Endothelial cell of umbilical vein (primary cell): Measurements from ENCODE around the gene INPP5J. TPM values are rescaled to one million over a fixed set of nuclear protein-coding genes. Genes with fewer than 3 reads are reported as not detected.

Source experiments
- BruUV-seq: library from RNA; stranded (reverse); fragments of 400-500 nt; replicated peaks from 2 replicates; lab custom pipeline; 2021; lab: Mats Ljungman, UMichigan
- CTCF ChIA-PET: fragments of 300-600, 350-600 bp; sonication (Branson Sonifier 250); formaldehyde crosslinking; loops from one replicate; lab custom pipeline; 2021; ENCODE audit warnings: antibody characterized with exemption, inconsistent platforms; lab: Charles Lee
- POLR2A ChIA-PET: fragments of 300-600, 350-600 bp; sonication (Branson Sonifier 250); formaldehyde crosslinking; loops from one replicate; lab custom pipeline; 2021; ENCODE audit warnings: antibody characterized with exemption, inconsistent platforms; lab: Charles Lee
- DNase-seq: peaks from one replicate; pipeline ENCODE4 v3.0.0-alpha.2; 2011; ENCODE audit warnings: low read depth, low spot score
- FAIRE-seq: peaks from 2 replicates; lab custom pipeline; 2011; peaks lifted over from hg19 to GRCh38; lab: Jason Lieb, UNC
- H2AFZ ChIP-seq: 2 replicates; pipeline ENCODE4 v1.6.0; 2012; ENCODE audit warnings: low read depth, low read length, control low read depth, inconsistent platforms
- H3K27ac ChIP-seq: 2 replicates; pipeline ENCODE4 v1.5.1; 2011; ENCODE audit warnings: low read depth, mild to moderate bottlenecking, control low read depth, low read length, moderate library complexity; ENCODE audit not compliant: insufficient read depth
- H3K27me3 ChIP-seq, 2 experiments: 2 replicates each; pipeline versions ENCODE4 v1.6.0 to v1.6.1; 2011; ENCODE audit warnings: low read length in 2 of 2, mixed read lengths in 1 of 2; ENCODE audit not compliant: control insufficient read depth in 2 of 2, insufficient read depth in 2 of 2
- H3K36me3 ChIP-seq, 2 experiments: 2 replicates in 1 of 2; 3 replicates in 1 of 2; pipeline ENCODE4 v1.5.1; 2011; ENCODE audit warnings: low read length in 2 of 2, mild to moderate bottlenecking in 1 of 2, moderate library complexity in 1 of 2; ENCODE audit not compliant: control insufficient read depth in 2 of 2, insufficient read depth in 2 of 2; ENCODE audit errors: extremely low read depth in 1 of 2
- H3K4me1 ChIP-seq: 3 replicates; pipeline ENCODE4 v1.5.1; 2011; ENCODE audit warnings: mild to moderate bottlenecking, low read length; ENCODE audit not compliant: control insufficient read depth, insufficient read depth; ENCODE audit errors: extremely low read depth
- H3K4me2 ChIP-seq: 2 replicates; pipeline ENCODE4 v1.6.1; 2011; ENCODE audit warnings: low read length, control low read depth, mixed read lengths; ENCODE audit not compliant: insufficient read depth
- H3K4me3 ChIP-seq, 3 experiments: fragments of 200-600 bp in 1 of 3; sonication (generic), shearing (Covaris generic) in 1 of 3; replicated peaks in 1 of 3; 2 replicates each; pipeline ENCODE4 v1.5.1; 2011 to 2016; ENCODE audit warnings: control low read depth in 3 of 3, low read length in 3 of 3, mild to moderate bottlenecking in 2 of 3, inconsistent platforms in 1 of 3, low read depth in 1 of 3, moderate library complexity in 1 of 3; ENCODE audit not compliant: insufficient read depth in 1 of 3
- H3K79me2 ChIP-seq: 2 replicates; pipeline ENCODE4 v1.6.0; 2012; ENCODE audit warnings: low read length, inconsistent platforms; ENCODE audit not compliant: control insufficient read depth, insufficient read depth
- H3K9ac ChIP-seq: replicated peaks from 2 replicates; pipeline ENCODE3; 2011; ENCODE audit warnings: low read length, control low read depth; ENCODE audit not compliant: insufficient read depth; ENCODE audit errors: extremely low read depth
- H3K9me1 ChIP-seq: replicated peaks from 3 replicates; pipeline ENCODE4 v1.6.0; 2011; ENCODE audit warnings: mild to moderate bottlenecking, low read length; ENCODE audit not compliant: control insufficient read depth, insufficient read depth; ENCODE audit errors: extremely low read depth
- H3K9me3 ChIP-seq: replicated peaks from 2 replicates; pipeline ENCODE4 v1.5.1; 2012; ENCODE audit warnings: low read length, inconsistent platforms; ENCODE audit not compliant: control insufficient read depth, insufficient read depth
- H4K20me1 ChIP-seq: replicated peaks from 2 replicates; pipeline ENCODE3; 2011; ENCODE audit warnings: mild to moderate bottlenecking, low read length; ENCODE audit not compliant: control insufficient read depth, insufficient read depth; ENCODE audit errors: extremely low read depth
- EZH2 ChIP-seq: IDR thresholded peaks from 2 replicates; pipeline ENCODE4 v1.6.1; 2012; ENCODE audit warnings: borderline replicate concordance, low read depth, mild to moderate bottlenecking, moderate library complexity, low read length, inconsistent platforms; ENCODE audit not compliant: severe bottlenecking
- FOS ChIP-seq: IDR thresholded peaks from 2 replicates; pipeline ENCODE4 v1.6.1; 2011; ENCODE audit warnings: mild to moderate bottlenecking, low read length, moderate library complexity, borderline replicate concordance; ENCODE audit not compliant: insufficient read depth
- GATA2 ChIP-seq: IDR thresholded peaks from 2 replicates; pipeline ENCODE4 v1.7.0; 2011; ENCODE audit warnings: low read depth, mild to moderate bottlenecking, moderate library complexity, mixed read lengths, low read length; ENCODE audit not compliant: insufficient read length, insufficient read depth
- JUN ChIP-seq: IDR thresholded peaks from 2 replicates; pipeline ENCODE4 v1.6.1; 2011; ENCODE audit warnings: borderline replicate concordance, low read depth; ENCODE audit not compliant: insufficient read length, insufficient read depth
- MYC ChIP-seq: IDR thresholded peaks from one replicate; pipeline ENCODE4 v1.6.1; 2011; ENCODE audit warnings: mild to moderate bottlenecking, low read depth, low read length
- POLR2A ChIP-seq: IDR thresholded peaks from 2 replicates; pipeline ENCODE4 v1.6.1; 2012; ENCODE audit warnings: low read depth, mild to moderate bottlenecking, control low read depth, low read length
- POLR2AphosphoS5 ChIP-seq: IDR thresholded peaks from 2 replicates; pipeline ENCODE4 v1.6.1; 2012; ENCODE audit warnings: low read depth, mild to moderate bottlenecking, control low read depth, low read length, moderate library complexity; ENCODE audit not compliant: insufficient read depth
- dilution Hi-C: fragments of 300-500 bp; cut with MboI; formaldehyde crosslinking; loops from one replicate; pipeline ENCODE4 v1.15.0; 2019; ENCODE audit warnings: low sequenced_read_pairs; ENCODE audit not compliant: extremely low pct_ligation_motif_present
- intact Hi-C: fragments of 100-400 bp; cut with micrococcal nuclease; formaldehyde crosslinking; loops from one replicate; pipeline ENCODE4 v1.10.0; 2022
- polyA plus RNA-seq, 4 experiments: library from polyadenylated mRNA; depleted of rRNA in 3 of 4; stranded (reverse) in 3 of 4; unstranded in 1 of 4; fragments of >200 nt; gene quantifications; 2 replicates each; pipeline versions ENCODE4 v1.2.1 to v1.2.3, GENCODE V29; 2011 to 2012; ENCODE audit warnings: missing spikeins in 1 of 4
- total RNA-seq: library from RNA; stranded (reverse); gene quantifications from 2 replicates; pipeline ENCODE4 v1.2.3, GENCODE V29; 2021
- TF ChIP-seq, protein P1 (sequence below): IDR thresholded peaks from 2 replicates; pipeline ENCODE4 v1.6.1; 2011; ENCODE audit not compliant: insufficient read depth, insufficient read length
- TF ChIP-seq, protein P2 (sequence below), 2 donors: IDR thresholded peaks; 1 replicate in 1 of 2; 2 replicates in 1 of 2; pipeline ENCODE4 v1.5.1; 2011; ENCODE audit warnings: low read length in 2 of 2, mild to moderate bottlenecking in 2 of 2, moderate library complexity in 2 of 2, control low read depth in 1 of 2, inconsistent platforms in 1 of 2, low read depth in 1 of 2; ENCODE audit not compliant: insufficient read depth in 1 of 2; ENCODE audit errors: extremely low read depth in 1 of 2

The INPP5J gene
- total and polyA plus RNA-seq, 2 donors (not counting 3 experiments of a cell fraction or from before 2014, with no cell fraction given), result 0.43 to 0.49 TPM

DNA sequence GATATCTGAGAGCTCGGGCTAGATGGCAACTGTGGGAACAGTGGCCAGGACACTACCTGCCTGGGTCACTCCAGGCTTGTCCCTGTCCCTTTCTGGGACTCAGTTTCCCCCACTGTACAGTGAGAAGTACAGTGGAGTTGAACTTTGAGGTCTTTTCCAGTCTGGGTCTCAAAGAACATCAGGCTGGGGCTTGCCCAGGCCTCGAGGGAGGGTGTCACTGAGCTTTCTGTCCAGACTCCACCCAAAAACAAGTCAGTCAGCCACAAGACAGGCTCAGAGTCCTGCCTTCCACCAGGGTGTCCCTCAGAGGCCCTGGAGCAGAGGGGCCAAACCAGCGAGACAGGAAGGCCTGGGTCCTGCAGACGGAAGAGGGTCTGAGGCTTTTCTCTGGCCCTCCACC is 19.5 kb downstream of the INPP5J start:
- Histone ChIP-seq H3K9ac (no peak overlapping the region), H3K79me2 (no peaks in the 10 kb centered on the region), H3K4me3 (no peak overlapping the region), H3K4me2 (no peak overlapping the region), H3K36me3 (no peaks in the 10 kb centered on the region), H3K27me3 (no peaks in the 10 kb centered on the region), H3K4me1 (no peaks in the 10 kb centered on the region), H3K9me1 (no peaks in the 10 kb centered on the region), H4K20me1 (no peaks in the 10 kb centered on the region), H3K9me3 (no peaks in the 10 kb centered on the region), H2AFZ (no peak overlapping the region), H3K27ac (no peak overlapping the region)
- BruUV-seq, result no TSS peak
- FAIRE-seq (no peak), DNase-seq (no peak)
- intact Hi-C loops, result no loop called here
- ChIA-PET CTCF (interaction anchor here (1.5 to 5.6 kb wide), 2 partner anchors 34 to 57 kb away, joined by 3 to 30 read pairs; partner anchors contain the start of gene SELENOM), POLR2A (no interaction called here)
- dilution Hi-C loops, result no loop called here
- TF ChIP-seq, protein P1, sequence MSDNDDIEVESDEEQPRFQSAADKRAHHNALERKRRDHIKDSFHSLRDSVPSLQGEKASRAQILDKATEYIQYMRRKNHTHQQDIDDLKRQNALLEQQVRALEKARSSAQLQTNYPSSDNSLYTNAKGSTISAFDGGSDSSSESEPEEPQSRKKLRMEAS, result no peak
- TF ChIP-seq POLR2A, result no peak
- TF ChIP-seq, protein P2, sequence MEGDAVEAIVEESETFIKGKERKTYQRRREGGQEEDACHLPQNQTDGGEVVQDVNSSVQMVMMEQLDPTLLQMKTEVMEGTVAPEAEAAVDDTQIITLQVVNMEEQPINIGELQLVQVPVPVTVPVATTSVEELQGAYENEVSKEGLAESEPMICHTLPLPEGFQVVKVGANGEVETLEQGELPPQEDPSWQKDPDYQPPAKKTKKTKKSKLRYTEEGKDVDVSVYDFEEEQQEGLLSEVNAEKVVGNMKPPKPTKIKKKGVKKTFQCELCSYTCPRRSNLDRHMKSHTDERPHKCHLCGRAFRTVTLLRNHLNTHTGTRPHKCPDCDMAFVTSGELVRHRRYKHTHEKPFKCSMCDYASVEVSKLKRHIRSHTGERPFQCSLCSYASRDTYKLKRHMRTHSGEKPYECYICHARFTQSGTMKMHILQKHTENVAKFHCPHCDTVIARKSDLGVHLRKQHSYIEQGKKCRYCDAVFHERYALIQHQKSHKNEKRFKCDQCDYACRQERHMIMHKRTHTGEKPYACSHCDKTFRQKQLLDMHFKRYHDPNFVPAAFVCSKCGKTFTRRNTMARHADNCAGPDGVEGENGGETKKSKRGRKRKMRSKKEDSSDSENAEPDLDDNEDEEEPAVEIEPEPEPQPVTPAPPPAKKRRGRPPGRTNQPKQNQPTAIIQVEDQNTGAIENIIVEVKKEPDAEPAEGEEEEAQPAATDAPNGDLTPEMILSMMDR (IDR thresholded peaks at IDR 0.05; ENCODE audit: extremely low read depth in 1 of 2, insufficient read depth in 1 of 2, low read depth in 1 of 2, low read length in 2 of 2), result no peak
- no peak for TF ChIP-seq GATA2
- TF ChIP-seq JUN, result no peak
- TF ChIP-seq FOS, result no peak
- no peak for TF ChIP-seq POLR2AphosphoS5
- TF ChIP-seq MYC, result no peak
- TF ChIP-seq EZH2, result no peak
